GM19372 (cell line): Measurements from ENCODE around the gene STAM.

Experiments
- ATAC-seq: cut with Tn5 transposase; IDR thresholded peaks from one replicate; pipeline ENCODE4 v1.9.1; 2021; ENCODE audit warnings: mild to moderate bottlenecking, low read depth, moderate library complexity; ENCODE audit not compliant: unreplicated experiment

STAM gene

DNA sequence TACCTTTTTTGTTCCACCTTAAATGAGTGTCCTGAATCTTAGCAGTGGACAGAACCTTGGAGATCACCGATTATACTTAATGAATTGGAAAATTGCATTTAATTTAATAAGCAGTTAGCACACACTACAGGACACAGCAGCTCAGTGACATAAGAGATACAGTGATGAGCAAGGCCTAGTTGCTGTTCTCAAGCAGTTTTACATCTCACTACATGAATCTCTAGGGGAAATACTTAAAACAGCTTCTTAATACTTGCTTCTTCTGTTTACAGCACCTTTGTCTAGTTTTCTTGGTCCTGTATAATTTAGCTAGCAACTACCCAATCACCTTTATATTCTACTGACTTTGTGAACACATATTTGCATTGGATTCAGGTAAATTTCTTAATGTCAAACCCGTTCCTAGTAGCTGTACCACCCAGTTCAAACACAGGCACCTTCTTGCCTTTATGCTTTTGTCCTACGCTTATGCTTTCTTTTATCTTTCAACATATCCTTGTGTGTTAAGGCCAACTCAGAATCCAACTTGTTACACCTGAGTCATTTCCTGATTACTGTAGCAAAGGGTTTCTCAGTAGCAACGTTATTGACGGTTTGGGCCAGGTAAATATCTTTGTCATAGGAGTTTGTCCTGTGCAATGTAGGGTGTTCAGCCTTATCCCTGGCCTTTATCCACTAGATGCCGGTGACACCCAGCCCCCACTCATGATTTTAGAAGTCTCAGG, 1.8 kb downstream of the STAM start:
- no peak for ATAC-seq

DNA sequence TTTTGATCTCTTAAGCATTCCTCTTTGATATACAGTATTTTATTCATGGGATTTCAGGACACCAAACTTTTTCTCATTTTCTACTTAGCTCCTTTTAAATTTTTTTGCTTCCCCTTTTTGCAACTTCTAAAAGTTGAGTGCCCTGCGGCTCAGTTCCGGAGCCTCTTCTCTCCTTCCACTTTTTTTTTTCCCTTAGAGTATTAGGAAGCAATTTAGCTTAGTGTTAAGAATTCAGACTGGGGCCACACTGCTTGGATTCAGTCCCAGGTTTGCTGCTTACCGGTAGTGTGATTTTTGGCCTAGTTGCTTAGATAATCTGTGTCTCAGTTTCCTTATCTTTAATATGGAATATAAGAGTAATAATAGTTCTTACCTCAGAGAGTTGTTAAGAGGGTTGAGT, 3.4 kb downstream of the STAM start:
- ATAC-seq: no peak

DNA sequence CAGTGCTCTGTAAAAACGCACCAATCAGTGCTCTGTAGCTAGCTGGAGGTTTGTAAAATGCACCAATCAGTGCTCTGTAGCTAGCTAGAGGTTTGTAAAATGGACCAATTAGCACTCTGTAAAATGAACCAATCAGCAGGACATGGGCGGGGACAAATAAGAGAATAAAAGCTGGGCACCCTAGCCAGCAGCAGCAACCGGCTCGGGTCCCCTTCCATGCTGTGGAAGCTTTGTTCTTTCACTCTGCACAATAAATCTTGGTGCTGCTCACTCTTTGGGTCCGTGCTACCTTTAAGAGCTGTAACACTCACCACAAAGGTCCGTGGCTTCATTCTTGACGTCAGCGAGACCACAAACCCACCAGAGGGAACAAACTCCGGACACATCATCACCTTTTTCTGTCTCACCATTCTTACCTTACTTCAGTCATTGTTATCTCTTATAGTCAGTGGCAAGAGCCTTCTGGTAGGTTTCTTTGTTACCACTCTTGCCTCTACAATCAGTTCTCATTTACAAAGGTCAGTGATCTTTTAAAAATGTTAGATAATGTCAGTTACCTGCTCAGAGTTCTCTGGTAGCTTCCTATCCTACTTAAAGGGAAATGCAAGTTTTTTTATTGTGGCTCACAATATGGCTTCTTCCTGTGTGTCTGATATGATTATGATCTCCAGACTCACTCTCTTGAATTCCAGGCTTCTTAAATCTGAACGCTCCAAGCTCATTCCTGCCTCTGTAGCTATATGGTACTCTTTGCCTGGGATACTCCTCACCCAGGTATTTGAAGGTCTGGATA, 4.5 kb downstream of the STAM start:
- no peak for ATAC-seq

DNA sequence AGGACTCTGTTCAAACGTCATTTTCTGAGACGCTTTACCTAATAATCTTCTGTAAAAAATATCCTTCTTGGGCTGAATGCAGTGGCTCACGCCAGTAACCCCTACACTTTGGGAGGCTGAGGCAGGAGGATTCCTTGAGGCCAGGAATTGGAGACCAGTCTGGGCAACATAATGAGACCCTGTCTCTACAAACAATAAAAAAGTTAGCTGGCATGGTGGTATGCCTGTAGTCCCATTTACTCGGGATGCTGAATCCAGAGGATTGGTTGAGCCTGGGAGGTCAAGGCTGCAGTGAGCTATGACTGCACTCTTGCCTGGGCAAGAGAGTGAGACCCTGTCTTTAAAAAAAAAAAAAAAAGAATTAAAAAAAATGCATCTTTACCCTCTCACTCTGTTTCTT, 5.1 kb downstream of the STAM start:
- ATAC-seq: no peak

DNA sequence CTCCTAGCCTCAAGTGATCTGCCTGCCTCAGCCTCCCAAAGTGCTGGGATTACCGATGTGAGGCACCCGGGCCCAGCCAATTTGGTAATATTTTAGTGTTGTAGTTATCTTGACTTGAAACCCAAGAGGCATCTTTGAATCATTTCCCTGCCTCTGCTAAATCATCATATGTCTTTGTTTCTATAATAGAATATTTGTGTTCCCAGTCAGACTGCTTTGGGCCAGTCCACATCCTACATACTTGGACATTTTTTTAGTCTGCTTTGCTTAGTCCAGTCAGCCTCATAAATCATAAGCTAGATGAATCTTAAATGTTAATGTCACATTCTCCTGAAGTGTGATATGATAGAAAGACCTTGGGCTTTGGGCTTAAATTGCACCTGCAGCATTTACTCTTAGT, 5.9 kb downstream of the STAM start:
- ATAC-seq: no peak

DNA sequence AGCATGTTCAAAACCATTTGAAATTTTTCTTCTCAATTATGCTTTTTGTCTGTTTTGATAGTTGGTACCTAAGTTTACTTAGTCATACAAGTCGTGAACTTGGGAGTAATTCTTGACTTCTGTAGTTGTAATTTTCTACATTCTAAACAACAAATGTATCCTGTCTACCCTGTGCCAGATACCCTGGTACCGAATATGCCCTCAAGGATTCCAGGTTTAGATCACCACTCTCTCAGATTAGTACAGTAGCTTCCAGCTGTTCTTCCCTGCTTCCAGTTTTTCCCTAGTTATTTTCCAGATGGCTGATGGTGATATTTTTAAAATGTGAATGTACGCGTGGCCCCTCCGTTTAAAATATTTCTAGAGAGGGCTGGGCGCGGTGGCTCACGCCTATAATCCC, 6.5 kb downstream of the STAM start:
- ATAC-seq: no peak

DNA sequence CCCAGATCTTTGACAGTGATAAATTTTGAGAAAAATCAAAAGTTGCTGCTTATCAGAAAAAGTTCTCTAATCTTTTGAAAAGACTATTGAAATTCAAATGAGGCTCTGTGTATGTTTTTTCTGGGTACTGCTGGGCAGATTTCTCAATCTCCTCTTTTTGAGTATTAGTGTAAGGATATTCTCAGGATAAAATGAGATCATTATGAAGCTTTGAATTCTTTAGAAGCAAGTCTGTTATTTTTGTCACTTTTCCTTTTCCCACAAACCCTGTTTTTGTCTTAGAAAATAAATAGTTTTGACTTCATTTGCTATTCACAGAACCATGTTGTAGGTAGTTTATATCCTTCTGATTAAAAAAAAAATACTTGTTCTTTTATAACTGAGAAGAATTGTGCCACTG, 7.9 kb downstream of the STAM start:
- no peak for ATAC-seq

DNA sequence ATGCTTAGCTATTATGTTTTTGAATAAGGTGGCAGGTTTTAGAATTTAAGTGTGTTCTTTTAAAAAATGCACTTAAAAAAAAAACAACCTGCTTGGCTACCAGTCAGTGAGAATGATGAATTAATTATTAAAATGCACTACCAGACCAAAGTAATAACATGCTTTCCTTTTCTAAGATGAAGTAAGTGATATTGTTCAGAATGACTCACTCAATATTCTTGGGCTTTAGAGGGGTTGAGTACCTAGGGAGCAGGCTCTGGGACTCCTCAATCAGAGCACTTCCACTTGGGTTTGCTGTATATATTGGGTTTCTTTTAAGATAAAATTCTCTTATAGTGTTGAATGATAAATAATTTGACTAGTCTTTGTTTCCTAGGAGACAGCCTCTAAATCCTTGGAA, 8.6 kb downstream of the STAM start:
- ATAC-seq: no peak

DNA sequence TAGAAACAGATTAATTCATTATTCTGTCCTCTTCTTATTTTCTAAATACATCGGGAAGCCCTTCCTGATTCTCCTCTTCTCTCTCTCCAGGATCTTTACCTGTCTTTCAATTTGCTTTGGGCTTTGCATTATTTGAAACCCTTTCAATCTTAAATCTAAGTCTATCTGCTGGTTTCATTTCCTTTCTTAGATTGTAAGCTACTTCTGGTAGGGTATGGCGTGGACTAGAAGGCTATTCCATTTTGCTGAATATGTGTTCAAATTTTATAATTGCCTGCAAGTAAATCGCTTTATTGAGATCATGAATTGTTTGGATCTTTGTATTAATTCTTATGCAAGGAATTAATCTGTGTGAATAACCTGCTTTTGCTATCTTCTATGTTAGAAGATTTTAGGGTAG, 11.1 kb downstream of the STAM start:
- ATAC-seq: peak; percentile 27

DNA sequence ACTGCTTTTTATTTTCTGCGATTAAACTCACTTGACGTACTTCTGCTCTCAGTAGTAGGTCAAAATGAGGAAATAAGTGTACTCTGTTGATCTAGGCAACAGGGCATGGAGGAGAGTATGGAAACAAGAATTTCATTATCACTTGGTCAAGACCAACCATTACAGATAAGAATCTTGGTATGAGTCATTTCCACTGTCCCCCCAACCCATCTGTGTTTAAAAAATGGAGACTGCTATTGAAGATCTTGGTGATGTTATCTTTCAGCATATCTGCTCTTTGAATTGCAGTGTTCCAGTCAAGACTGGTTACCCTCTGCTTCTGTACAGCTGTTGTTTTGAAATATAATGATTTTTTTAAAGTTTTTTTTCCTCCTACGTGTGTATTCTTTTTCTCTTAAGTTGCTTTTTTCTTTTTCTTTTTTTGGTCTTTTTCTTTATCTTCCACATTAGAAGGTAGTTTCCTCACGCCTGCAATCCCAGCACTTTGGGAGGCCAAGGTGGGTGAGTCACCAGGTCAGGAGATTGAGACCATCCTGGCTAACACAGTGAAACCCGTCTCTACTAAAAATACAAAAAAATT, 11.7 kb downstream of the STAM start:
- peak; percentile 84 for ATAC-seq

DNA sequence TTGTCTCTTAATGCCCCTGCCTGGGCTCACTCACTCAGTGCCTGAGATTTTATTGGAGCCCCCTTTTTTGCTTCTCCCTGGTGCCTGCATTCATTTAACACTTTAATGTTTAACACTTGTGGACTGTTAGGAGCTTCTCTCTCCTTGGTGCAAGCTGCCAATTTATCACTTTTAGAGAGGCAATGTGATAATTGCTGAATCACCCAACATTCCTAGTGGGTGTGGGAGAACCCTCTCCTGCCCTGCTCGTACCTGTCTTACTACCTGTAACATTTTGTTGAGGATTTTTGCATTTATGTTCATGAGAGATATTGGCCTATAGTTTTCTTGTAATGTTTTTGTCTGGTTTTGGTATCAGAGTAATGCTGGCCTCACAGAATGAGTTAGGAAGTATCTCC, 13.2 kb downstream of the STAM start:
- ATAC-seq: no peak

DNA sequence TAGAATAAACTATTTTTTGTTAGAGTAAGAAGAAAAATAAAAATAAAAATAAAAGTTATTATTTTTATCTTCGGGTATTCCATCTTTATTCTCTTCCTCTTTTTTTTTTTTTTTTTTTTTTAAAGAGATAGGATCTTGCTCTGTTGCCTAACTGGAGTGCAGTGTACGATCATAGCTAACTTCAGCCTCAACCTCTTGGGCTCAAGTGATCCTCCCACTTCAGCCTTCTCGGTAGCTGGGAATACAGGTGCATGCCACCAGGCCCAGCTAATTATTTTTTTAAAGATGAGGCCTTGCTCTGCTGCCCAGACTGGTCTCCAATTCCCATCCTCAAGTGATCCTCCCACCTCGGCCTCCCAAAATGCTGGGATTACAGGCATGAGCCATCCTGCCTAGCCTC, 15.4 kb downstream of the STAM start:
- ATAC-seq: no peak

DNA sequence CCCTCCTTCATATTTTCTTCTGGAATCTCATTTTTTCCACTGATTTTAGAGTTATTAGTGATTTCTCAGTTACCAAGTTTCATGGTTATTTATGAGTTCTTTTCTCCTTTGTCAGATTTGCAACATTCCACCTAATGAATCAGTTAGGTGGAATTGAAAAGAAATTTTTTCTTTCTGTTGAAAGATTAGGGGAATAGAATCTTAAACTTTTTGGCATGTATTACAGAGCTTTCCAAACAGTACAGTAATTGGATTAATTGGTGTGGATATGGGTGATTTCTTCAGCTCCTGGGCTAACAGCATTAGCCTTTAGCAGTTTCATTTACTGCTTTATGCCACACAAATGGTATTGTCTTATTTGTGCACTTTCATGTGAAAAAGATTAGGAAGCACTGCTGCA, 17.0 kb downstream of the STAM start:
- ATAC-seq: no peak

DNA sequence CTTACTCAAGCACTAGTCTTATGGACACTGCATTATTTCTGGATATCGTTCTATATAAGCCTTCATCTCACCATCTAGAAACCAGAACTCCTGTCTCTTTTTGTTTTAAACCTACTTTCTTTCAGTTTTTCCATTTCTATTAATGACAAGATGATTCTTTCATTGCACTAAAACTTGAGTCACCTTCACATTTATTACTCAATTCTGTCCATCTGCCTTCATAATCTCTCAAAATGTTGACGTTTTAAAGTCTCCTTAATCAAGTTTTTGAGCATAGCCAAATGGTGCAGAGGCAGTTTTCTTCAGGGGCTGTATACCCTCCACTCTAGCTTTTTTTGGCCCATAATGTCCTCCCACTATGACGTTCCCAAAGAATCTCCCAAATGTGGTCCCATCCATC, 17.6 kb downstream of the STAM start:
- no peak for ATAC-seq

DNA sequence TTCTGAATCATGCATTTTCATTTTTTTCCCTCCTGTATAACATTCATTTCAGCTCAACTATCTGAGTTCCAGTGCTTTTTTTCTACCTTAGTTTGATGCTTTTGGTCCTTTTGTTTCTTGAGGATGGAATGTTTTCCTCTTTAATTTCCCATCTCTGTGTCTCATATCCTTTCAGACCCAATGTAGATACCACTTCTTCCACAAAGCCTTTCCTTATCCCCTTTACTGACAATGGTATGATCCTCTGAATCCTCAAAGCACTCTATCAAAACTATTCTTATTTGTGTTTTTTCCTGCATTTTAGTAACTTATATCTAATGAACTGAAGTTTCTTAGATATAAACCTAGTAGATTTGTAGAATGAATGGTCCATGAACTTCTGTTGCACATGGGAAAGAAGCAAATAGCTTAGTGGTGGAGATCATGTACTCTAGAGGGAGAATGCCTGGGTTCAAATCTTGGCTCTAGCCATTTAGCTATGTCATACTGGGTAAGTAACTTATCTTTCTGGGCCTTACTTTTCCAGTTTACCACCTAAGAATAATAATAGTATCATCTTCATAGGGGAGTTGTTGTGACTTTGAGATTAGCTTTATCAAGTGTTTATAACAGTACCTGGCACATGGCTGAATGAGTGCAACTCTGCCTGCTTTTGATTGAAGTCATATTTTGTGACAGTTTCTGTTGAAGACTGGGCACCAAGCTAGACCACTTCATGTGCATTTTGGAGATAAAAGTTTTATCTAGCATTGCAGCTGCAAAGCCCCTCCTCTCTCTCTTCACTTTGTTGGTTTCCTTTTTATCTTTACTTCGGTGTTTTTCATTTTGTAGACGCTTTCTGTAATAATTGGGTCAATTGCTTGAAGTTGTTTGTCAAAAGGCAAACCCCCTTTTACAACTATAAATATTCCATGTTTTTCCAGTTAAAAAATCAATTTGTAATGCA, 18.5 kb downstream of the STAM start:
- ATAC-seq: no peak

DNA sequence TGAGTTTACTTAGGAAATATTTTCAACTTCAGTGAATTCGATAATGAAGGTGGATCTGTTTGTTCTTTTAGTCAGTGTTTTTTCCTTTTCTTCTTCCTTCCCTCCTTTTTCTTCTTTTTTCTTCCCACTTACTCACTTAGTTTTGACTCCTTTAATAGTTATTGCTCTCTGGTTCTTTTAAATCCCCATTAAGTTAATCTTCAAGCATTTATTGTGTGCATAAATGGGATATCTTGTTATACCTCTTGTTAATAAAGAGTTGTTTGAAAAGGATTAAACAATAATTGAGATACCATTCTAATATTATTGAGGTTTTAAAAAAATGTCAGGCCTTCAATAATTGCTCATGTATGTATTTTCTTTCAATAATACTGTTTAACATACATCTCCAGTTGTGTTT, 19.5 kb downstream of the STAM start:
- no peak for ATAC-seq

DNA sequence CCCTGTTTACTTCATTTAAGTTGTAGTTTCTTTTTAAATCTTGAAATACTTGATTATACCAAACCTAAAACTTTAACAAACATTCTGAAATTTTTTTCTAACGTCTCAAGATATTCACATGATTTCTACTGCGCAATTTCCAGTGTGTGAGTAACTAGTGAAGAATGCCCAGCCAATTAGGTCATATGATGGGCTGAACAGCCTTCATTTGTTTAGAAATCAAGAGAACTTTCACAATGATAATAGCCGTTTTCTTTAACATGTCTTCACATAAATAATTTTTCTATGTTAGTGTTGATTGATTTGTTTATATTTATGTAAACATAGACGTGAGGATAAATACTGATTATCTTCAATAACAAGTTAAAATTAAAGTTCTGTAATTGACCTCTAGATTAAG, 21.8 kb downstream of the STAM start:
- no peak for ATAC-seq

DNA sequence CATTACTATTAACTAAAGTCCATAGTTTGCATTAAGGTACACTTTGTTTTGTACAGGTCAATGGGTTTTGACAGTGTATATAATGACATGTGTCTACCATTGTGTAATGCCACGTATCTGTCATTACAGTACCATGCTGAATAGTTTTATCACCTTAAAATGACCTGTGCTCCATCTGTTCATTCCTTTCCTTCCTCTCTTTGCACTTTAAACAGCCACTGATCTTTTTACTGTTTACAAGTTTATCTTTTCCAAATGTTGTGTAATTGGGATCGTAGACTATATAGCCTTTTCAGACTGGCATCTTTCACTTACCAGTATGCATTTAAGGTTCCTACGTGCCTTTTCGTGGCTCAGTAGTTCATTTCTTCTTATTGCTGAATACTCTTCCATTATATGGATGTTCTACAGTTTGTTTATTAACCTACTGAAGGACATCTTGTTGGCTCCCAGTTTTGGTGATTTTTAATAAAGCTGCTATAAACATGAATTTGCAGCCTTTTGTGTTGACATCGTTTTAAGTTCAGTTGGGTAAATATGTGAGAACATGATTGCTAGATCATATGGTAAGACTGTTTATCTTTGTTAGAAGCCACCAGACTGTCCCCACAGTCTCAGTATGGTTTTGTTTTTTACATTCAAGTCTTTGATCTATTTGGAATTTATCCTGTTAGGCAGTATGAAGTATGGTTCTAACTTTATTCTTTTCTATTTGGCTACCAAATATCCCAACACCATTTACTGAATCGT, 24.7 kb downstream of the STAM start:
- ATAC-seq: peak; percentile 28

DNA sequence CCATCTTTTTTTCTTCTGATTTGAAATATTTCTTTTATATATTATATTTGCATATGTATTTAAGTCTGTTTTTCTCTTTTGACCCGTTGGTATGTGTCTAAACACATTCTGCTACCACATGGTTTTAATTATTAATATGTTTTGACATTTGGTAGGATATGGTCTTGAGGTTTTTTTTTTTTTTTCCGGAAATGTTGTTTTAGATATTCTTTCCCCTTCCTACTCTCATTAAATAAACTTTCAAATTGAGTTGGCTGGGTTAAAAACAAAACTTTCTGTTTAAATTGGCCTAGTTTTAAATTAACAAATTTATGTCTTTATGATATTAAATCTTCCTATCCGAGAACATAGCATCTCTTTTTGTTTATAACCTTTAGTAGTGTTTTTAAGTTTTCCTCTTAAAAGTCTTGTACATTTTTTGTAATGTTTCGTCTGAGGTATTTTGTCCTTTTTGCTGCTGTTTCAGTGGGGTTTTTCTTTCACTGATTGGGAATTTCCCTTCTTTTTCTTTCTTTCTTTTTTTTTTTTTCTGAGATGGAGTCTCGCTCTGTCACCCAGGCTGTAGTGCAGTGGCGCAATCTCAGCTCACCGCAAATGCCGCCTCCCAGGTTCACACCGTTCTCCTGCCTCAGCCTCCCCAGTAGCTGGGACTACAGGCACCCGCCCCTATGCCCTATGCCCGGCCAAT, 25.4 kb downstream of the STAM start:
- peak; percentile 53 for ATAC-seq

DNA sequence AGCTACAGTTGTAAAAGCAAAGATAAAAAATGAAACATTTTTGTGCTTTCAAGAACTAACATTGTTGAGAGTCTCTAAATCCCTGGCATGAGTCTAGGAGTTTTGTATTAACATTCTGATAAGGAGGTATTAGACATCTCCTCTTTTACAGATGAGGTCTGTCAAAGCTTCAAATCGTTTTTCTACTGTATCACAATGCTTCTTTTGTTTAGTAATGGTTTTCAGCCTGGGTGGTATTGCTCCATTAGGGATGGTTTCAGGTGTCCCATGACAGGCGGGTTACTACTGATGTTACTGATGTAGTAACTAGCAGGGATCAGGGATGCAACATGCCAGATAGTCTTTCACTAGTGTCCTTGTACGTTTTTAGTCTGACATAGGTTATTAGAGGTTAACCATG, 27.4 kb downstream of the STAM start:
- ATAC-seq: no peak
